Esophagus muscularis mucosa (tissue), 4 donors: ENCODE measurements around the gene P3H3.
"Not testable (repeated sequence)": the region's sequence is repeated elsewhere in the genome, so short reads cannot be mapped to it uniquely, and the experiment has no call there.

ENCODE experiments used
- CTCF ChIP-seq, 3 experiments: fragments of 200-600 bp in 2 of 3; fragments of 450-650 bp in 1 of 3; sonication (generic) in 2 of 3; IDR thresholded peaks; one replicate each; pipeline ENCODE4 v1.5.1; 2017 to 2019; ENCODE audit warnings: antibody characterized with exemption in 3 of 3, mild to moderate bottlenecking in 2 of 3, moderate library complexity in 1 of 3
- EP300 ChIP-seq: sonication (generic); formaldehyde crosslinking; IDR thresholded peaks from one replicate; pipeline ENCODE4 v1.6.1; 2017; ENCODE audit warnings: antibody characterized with exemption
- POLR2AphosphoS5 ChIP-seq, 2 donors: sonication (generic); formaldehyde crosslinking; IDR thresholded peaks; one replicate each; pipeline ENCODE4 v1.6.1; 2017; ENCODE audit warnings: antibody characterized with exemption in 2 of 2

DNA sequence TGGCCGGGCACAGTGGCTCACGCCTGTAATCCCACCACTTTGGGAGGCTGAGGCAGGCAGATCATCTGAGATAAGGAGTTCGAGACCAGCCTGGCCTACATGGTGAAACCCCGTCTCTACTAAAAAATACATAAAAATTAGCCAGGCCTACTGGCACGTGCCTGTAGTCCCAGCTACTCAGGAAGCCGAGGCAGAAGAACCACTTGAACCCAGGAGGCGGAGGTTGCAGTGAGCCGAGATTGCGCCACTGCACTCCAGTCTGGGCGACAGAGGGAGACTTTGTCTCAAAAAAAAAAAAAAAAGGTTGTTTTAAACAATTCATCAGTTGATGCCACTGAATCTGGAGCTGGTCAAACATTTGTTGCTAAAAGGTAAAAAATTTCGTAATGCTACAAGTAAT lies 51.6 kb downstream of the P3H3 start:
- TF ChIP-seq CTCF (IDR thresholded peaks at IDR 0.05); EP300; POLR2AphosphoS5 (IDR thresholded peaks at IDR 0.05): not testable (repeated sequence)
